C4-2B (cell line): ENCODE data around the gene ACR.

Source experiments
- ZFX ChIP-seq: fragments of 450-650 bp; IDR thresholded peaks from 2 replicates; pipeline ENCODE4 v1.6.1; 2017
- TF ChIP-seq, protein P1 (sequence below): fragments of 450-650 bp; conservative IDR thresholded peaks from 2 replicates; pipeline ENCODE4 v1.5.1; 2017; ENCODE audit warnings: mild to moderate bottlenecking

DNA sequence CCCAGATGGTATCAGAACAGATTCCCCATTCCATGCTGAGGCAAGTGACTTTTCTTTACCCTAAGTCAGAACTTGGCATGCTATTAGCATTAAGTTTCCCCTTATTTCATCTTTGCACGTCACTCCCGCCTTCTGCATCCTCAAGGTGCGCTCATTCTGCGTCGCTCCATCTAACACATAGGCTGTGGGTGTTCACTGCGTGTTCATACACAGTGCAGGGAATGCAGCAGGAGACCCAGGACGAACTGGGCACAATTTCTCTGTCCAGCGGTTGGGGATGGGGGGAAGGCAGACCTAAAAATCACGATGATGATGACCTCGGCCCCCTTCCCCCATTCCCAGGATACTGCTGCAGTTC lies 19.7 kb upstream of the ACR start:
- TF ChIP-seq, protein P1, sequence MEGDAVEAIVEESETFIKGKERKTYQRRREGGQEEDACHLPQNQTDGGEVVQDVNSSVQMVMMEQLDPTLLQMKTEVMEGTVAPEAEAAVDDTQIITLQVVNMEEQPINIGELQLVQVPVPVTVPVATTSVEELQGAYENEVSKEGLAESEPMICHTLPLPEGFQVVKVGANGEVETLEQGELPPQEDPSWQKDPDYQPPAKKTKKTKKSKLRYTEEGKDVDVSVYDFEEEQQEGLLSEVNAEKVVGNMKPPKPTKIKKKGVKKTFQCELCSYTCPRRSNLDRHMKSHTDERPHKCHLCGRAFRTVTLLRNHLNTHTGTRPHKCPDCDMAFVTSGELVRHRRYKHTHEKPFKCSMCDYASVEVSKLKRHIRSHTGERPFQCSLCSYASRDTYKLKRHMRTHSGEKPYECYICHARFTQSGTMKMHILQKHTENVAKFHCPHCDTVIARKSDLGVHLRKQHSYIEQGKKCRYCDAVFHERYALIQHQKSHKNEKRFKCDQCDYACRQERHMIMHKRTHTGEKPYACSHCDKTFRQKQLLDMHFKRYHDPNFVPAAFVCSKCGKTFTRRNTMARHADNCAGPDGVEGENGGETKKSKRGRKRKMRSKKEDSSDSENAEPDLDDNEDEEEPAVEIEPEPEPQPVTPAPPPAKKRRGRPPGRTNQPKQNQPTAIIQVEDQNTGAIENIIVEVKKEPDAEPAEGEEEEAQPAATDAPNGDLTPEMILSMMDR, result no peak
- no peak for TF ChIP-seq ZFX
